Activated B cell treated with CpG ODN at 0.5 μM for 24 hours (primary cell): Measurements from ENCODE around the gene CORIN. TPM values are rescaled to one million over a fixed set of nuclear protein-coding genes. Genes with fewer than 3 reads are reported as not detected.
"Not testable (repeated sequence)": the region's sequence is repeated elsewhere in the genome, so short reads cannot be mapped to it uniquely, and the experiment has no call there.

ENCODE experiments used
- ATAC-seq: fragments of 200-7000 bp; cut with Tn5 transposase; one replicate; pipeline ENCODE4 v1.10.0; 2021; ENCODE audit warnings: low read depth, mild to moderate bottlenecking, moderate library complexity
- CTCF ChIA-PET: fragments of 350-600 bp; sonication (Branson Sonifier 250); formaldehyde crosslinking; loops from one replicate; lab custom pipeline; 2021; ENCODE audit warnings: antibody characterized with exemption; lab: Charles Lee
- POLR2A ChIA-PET: fragments of 350-600 bp; sonication (Branson Sonifier 250); formaldehyde crosslinking; loops from one replicate; lab custom pipeline; 2021; ENCODE audit warnings: antibody characterized with exemption; lab: Charles Lee
- DNase-seq: peaks from one replicate; pipeline ENCODE4 v3.0.0; 2022
- H3K27ac Mint-ChIP-seq: one replicate; pipeline ENCODE4 v1.8.0; 2020; ENCODE audit warnings: mixed read lengths
- H3K27me3 Mint-ChIP-seq: one replicate; pipeline ENCODE4 v1.8.0; 2021; ENCODE audit warnings: mixed read lengths
- H3K36me3 Mint-ChIP-seq: one replicate; pipeline ENCODE4 v1.8.0; 2021; ENCODE audit warnings: low read depth, mixed read lengths
- H3K4me1 Mint-ChIP-seq: one replicate; pipeline ENCODE4 v1.8.0; 2021; ENCODE audit warnings: mixed read lengths
- H3K4me3 Mint-ChIP-seq: one replicate; pipeline ENCODE4 v1.8.0; 2020; ENCODE audit warnings: mild to moderate bottlenecking, mixed read lengths
- H3K9me3 Mint-ChIP-seq: one replicate; pipeline ENCODE4 v1.8.0; 2020; ENCODE audit warnings: mixed read lengths
- CTCF ChIP-seq: fragments of 200-600 bp; IDR thresholded peaks from one replicate; pipeline ENCODE4 v1.8.0; 2022; ENCODE audit warnings: antibody characterized with exemption, mild to moderate bottlenecking
- intact Hi-C: fragments of 100-400 bp; cut with micrococcal nuclease; formaldehyde crosslinking; loops from one replicate; pipeline ENCODE4 v1.15.1; 2024
- total RNA-seq: library from RNA; stranded (reverse); gene quantifications from 2 replicates; pipeline ENCODE4 v1.2.3, GENCODE V29; 2022

The CORIN gene
- total RNA-seq, 1 donor from 2014 or later = not detected

GRCh38 chr4:47763279-47763678, 74.6 kb downstream of the CORIN start:
- intact Hi-C loops = no loop called here
- Mint-ChIP-seq H3K27ac (no peak overlapping the region), H3K4me3 (no peak overlapping the region), H3K27me3 (peaks cover 7% of the 10 kb centered on the region), H3K9me3 (peaks cover 10% of the 10 kb centered on the region), H3K4me1 (no peaks in the 10 kb centered on the region), H3K36me3 (no peaks in the 10 kb centered on the region)
- TF ChIP-seq CTCF = no peak
- DNase-seq (no peak), ATAC-seq (no peak)
- ChIA-PET CTCF (no interaction called here), POLR2A (no interaction called here)

- CTCF ChIA-PET = no interaction called here
- Mint-ChIP-seq H3K4me3 (no peak overlapping the region), H3K4me1 (no peaks in the 10 kb centered on the region), H3K36me3 (no peaks in the 10 kb centered on the region), H3K27ac (no peak overlapping the region), H3K27me3 (peaks cover 4% of the 10 kb centered on the region), H3K9me3 (peaks cover 12% of the 10 kb centered on the region)
- POLR2A ChIA-PET = no interaction called here
- intact Hi-C loops = no loop called here
- DNase-seq (no peak), ATAC-seq (no peak)
- no peak for TF ChIP-seq CTCF
Observed at GRCh38 chr4:47762376-47763266, 75.2 kb downstream of the CORIN start.

- H3K4me3 Mint-ChIP-seq, POLR2A ChIA-PET, intact Hi-C loops, ATAC-seq, H3K27ac Mint-ChIP-seq, H3K4me1 Mint-ChIP-seq, CTCF ChIA-PET, H3K36me3 Mint-ChIP-seq, H3K27me3 Mint-ChIP-seq, DNase-seq: not testable (repeated sequence)
- peaks cover 16% of the 10 kb centered on the region for H3K9me3 Mint-ChIP-seq
Observed at GRCh38 chr4:47753316-47753715, 84.6 kb downstream of the CORIN start.

- ChIA-PET POLR2A (no interaction called here), CTCF (no interaction called here)
- Mint-ChIP-seq H3K27me3 (peaks cover 9% of the 10 kb centered on the region), H3K4me1 (no peaks in the 10 kb centered on the region), H3K36me3 (no peaks in the 10 kb centered on the region), H3K4me3 (no peak overlapping the region), H3K27ac (no peak overlapping the region), H3K9me3 (peaks cover 13% of the 10 kb centered on the region)
- no peak for ATAC-seq
- intact Hi-C loops = no loop called here
- DNase-seq = no peak
- TF ChIP-seq CTCF = no peak
Observed at GRCh38 chr4:47752214-47752613, 85.7 kb downstream of the CORIN start.

GRCh38 chr4:47750788-47751187, 87.1 kb downstream of the CORIN start:
- Mint-ChIP-seq H3K36me3 (no peaks in the 10 kb centered on the region), H3K4me1 (no peaks in the 10 kb centered on the region), H3K27ac (no peak overlapping the region), H3K27me3 (peaks cover 9% of the 10 kb centered on the region), H3K4me3 (no peak overlapping the region), H3K9me3 (peaks cover 13% of the 10 kb centered on the region)
- ChIA-PET CTCF (no interaction called here), POLR2A (no interaction called here)
- no peak for DNase-seq
- intact Hi-C loops = no loop called here
- TF ChIP-seq CTCF = no peak
- no peak for ATAC-seq
